ENCODE data around the gene HSD17B12. TPM values are rescaled to one million over a fixed set of nuclear protein-coding genes. Genes with fewer than 3 reads are reported as not detected.

Gene HSD17B12
- total and polyA plus RNA-seq, 2 of the 13 experiments (the other 11 are each of a cell fraction or from before 2014, with no cell fraction given) = 50.3 to 117 TPM

DNA sequence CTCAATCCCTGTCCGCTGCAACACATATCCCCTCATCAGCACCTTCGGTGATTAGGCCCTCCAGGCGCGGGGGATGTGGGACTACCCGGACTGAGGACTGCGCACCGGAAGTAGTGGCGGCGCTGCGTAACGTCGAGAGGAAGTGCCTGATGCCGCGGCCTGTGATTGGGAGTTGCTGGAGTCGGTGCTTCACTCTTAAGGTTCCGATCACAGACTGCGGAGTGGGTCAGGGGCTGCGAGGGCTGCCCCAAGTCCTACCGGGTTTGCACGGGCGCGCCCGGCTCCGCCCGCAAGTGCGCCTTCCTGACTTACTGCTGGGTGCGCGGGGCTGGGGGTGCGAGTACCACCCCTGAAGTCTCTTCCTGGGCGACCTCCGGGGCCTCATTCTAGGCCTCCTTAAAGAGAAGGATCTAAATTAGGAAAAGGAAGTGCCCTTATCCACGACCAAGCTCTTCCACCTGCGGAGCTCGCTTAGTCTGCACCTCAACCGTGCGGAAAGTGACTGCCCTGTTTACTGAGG, 200.2 kb downstream of the HSD17B12 start, which contains the start of gene ALKBH3 (continued):
- TF ChIP-seq SALL2 (CRISPR knock-in tag; IDR thresholded peaks at IDR 0.05) (0 out of 2 replicates have a peak, but pooled peaks have one; percentile 31), SNAPC2 (CRISPR knock-in tag; IDR thresholded peaks at IDR 0.05) (peak; percentile 6; the same call in 1 of the 2 replicates), KDM4B (CRISPR knock-in tag; IDR thresholded peaks at IDR 0.05) (peak; percentile 55; the same call in 1 of the 2 replicates), ZNF713 (CRISPR knock-in tag; IDR thresholded peaks at IDR 0.05) (peak; percentile 79; the same call in 1 of the 2 replicates), NRL (CRISPR knock-in tag; IDR thresholded peaks at IDR 0.05; ENCODE audit: borderline replicate concordance) (peak; percentile 86), CEBPG (CRISPR knock-in tag; IDR thresholded peaks at IDR 0.05) (no peak; the same call in 1 of the 2 replicates), FOXM1 (CRISPR knock-in tag; IDR thresholded peaks at IDR 0.05) (no peak), ZNF782 (CRISPR knock-in tag; IDR thresholded peaks at IDR 0.05; ENCODE audit: borderline replicate concordance) (no peak; the same call in 1 of the 2 replicates), ZNF496 (CRISPR knock-in tag; IDR thresholded peaks at IDR 0.05; ENCODE audit: insufficient replicate concordance) (no peak), HNRNPK (IDR thresholded peaks at IDR 0.05; ENCODE audit: low read depth, low read length, poor library complexity, severe bottlenecking) (peak; percentile 20), SMARCC2 (IDR thresholded peaks at IDR 0.05) (no peak), CEBPZ (IDR thresholded peaks at IDR 0.05; ENCODE audit: low read length) (no peak), MYNN (CRISPR knock-in tag; IDR thresholded peaks at IDR 0.05; ENCODE audit: low read depth) (peak; percentile 87; the same call in 1 of the 2 replicates), ZNF430 (CRISPR knock-in tag; IDR thresholded peaks at IDR 0.05) (peak; percentile 77), SKI (IDR thresholded peaks at IDR 0.05; ENCODE audit: partially characterized antibody) (peak; percentile 55), ZNF563 (CRISPR knock-in tag; IDR thresholded peaks at IDR 0.05) (no peak), GTF2F1 (IDR thresholded peaks at IDR 0.05; ENCODE audit: low read length) (no peak), SETDB1 (CRISPR knock-in tag; IDR thresholded peaks at IDR 0.05; ENCODE audit: borderline replicate concordance) (peak; percentile 100)
- TF ChIP-seq, protein P1, sequence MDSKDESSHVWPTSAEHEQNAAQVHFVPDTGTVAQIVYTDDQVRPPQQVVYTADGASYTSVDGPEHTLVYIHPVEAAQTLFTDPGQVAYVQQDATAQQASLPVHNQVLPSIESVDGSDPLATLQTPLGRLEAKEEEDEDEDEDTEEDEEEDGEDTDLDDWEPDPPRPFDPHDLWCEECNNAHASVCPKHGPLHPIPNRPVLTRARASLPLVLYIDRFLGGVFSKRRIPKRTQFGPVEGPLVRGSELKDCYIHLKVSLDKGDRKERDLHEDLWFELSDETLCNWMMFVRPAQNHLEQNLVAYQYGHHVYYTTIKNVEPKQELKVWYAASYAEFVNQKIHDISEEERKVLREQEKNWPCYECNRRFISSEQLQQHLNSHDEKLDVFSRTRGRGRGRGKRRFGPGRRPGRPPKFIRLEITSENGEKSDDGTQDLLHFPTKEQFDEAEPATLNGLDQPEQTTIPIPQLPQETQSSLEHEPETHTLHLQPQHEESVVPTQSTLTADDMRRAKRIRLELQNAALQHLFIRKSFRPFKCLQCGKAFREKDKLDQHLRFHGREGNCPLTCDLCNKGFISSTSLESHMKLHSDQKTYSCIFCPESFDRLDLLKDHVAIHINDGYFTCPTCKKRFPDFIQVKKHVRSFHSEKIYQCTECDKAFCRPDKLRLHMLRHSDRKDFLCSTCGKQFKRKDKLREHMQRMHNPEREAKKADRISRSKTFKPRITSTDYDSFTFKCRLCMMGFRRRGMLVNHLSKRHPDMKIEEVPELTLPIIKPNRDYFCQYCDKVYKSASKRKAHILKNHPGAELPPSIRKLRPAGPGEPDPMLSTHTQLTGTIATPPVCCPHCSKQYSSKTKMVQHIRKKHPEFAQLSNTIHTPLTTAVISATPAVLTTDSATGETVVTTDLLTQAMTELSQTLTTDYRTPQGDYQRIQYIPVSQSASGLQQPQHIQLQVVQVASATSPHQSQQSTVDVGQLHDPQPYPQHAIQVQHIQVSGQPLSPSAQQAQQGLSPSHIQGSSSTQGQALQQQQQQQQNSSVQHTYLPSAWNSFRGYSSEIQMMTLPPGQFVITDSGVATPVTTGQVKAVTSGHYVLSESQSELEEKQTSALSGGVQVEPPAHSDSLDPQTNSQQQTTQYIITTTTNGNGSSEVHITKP (CRISPR knock-in tag; IDR thresholded peaks at IDR 0.05; ENCODE audit: low read depth) = no peak
- TF ChIP-seq, protein P2, sequence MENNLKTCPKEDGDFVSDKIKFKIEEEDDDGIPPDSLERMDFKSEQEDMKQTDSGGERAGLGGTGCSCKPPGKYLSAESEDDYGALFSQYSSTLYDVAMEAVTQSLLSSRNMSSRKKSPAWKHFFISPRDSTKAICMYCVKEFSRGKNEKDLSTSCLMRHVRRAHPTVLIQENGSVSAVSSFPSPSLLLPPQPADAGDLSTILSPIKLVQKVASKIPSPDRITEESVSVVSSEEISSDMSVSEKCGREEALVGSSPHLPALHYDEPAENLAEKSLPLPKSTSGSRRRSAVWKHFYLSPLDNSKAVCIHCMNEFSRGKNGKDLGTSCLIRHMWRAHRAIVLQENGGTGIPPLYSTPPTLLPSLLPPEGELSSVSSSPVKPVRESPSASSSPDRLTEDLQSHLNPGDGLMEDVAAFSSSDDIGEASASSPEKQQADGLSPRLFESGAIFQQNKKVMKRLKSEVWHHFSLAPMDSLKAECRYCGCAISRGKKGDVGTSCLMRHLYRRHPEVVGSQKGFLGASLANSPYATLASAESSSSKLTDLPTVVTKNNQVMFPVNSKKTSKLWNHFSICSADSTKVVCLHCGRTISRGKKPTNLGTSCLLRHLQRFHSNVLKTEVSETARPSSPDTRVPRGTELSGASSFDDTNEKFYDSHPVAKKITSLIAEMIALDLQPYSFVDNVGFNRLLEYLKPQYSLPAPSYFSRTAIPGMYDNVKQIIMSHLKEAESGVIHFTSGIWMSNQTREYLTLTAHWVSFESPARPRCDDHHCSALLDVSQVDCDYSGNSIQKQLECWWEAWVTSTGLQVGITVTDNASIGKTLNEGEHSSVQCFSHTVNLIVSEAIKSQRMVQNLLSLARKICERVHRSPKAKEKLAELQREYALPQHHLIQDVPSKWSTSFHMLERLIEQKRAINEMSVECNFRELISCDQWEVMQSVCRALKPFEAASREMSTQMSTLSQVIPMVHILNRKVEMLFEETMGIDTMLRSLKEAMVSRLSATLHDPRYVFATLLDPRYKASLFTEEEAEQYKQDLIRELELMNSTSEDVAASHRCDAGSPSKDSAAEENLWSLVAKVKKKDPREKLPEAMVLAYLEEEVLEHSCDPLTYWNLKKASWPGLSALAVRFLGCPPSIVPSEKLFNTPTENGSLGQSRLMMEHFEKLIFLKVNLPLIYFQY (CRISPR knock-in tag; IDR thresholded peaks at IDR 0.05; ENCODE audit: borderline replicate concordance) = no peak
